ENCODE data around the gene CCDC93.

Gene CCDC93

DNA sequence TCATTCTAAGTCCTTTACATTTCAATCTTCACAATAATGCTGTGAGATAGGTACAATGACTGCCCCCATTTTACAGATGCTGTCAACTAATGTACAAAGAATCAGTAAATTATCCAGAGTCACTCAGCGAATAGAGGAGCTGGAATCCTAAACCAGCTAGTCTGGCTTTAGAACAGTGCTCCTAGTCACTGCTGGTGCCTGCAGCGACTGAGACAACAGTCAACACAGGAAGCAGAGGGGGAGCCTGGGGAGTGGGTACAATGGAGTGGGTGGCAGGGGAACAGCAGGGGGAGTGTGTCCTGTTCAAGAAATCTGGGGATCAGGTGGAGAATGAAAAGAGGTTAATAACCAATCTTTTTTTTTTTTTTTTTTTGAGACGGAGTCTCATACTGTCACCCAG, 37.3 kb downstream of the CCDC93 start:
- no peak for DNase-seq (ENCODE audit: low read depth)
- H3K4me3 ChIP-seq (ENCODE audit: low read depth, low read length) = no peak overlapping the region
- TF ChIP-seq, protein P1, sequence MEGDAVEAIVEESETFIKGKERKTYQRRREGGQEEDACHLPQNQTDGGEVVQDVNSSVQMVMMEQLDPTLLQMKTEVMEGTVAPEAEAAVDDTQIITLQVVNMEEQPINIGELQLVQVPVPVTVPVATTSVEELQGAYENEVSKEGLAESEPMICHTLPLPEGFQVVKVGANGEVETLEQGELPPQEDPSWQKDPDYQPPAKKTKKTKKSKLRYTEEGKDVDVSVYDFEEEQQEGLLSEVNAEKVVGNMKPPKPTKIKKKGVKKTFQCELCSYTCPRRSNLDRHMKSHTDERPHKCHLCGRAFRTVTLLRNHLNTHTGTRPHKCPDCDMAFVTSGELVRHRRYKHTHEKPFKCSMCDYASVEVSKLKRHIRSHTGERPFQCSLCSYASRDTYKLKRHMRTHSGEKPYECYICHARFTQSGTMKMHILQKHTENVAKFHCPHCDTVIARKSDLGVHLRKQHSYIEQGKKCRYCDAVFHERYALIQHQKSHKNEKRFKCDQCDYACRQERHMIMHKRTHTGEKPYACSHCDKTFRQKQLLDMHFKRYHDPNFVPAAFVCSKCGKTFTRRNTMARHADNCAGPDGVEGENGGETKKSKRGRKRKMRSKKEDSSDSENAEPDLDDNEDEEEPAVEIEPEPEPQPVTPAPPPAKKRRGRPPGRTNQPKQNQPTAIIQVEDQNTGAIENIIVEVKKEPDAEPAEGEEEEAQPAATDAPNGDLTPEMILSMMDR (IDR thresholded peaks at IDR 0.05; ENCODE audit: low read depth, low read length, missing control alignments) = no peak

DNA sequence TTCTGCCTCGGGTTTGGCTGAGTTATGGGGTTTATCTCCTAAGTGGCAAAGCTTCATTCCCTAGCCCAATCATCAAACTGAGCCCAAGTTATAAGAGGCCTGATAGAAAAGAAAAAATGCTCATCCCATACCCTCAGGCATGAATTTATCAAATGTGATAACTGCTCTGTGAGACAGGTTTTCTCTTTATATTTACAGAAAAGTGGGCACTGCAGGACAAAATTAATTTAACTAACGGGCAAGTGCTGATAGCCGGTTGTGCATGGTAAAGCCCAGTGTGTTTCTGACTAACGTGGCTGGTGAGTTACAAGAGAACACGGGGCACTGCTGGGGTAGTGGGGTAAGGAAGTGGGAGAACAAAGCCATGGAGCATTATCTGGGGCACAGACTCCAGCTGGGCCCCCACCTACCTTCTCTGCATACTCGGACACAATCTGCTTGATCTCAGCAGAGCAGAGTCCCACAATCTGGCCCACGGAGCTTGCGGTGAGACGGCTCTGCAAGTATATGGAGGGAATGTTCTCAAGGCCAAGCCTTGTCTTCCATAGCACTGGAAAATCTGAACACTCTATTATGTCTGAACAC, 40.3 kb downstream of the CCDC93 start:
- no peak overlapping the region for H3K4me3 ChIP-seq (ENCODE audit: low read depth, low read length)
- no peak for DNase-seq (ENCODE audit: low read depth)

DNA sequence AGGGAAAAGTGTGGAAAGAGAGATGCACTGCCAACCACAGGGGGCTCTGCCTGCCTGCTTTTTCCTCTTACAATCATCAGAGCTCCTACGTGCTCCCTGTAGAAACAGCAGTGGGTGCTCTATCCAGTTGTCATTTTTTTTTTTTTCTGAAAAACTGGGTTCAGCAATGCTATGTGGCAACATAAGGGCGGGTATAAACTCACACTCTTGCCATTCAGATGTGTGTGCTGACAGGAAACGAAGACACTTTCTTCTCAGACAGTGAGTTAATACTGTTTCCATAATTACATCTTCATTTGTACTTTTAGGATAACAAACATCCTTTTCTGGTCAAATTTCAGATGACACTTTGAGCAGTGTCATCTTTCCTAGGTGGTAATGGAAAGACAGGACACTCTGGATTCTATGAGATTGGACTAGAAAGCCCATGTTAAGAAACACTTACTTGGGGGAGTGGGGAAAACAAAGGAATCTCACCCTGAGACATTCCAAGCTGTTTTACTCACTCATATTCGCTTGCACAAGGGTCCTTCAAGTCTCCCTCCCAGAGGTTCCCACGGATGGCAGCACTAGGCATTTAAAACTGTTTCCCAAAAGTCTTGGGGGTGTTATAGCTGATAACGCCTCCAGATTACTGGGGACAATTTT, 41.3 kb downstream of the CCDC93 start:
- DNase-seq (ENCODE audit: low read depth) = no peak
- TF ChIP-seq, protein P1 (IDR thresholded peaks at IDR 0.05; ENCODE audit: low read depth, low read length, missing control alignments) = no peak
- H3K4me3 ChIP-seq (ENCODE audit: low read depth, low read length) = no peak overlapping the region

More for the DNA sequence above, 40.3 kb downstream of the CCDC93 start:
- TF ChIP-seq, protein P1 (IDR thresholded peaks at IDR 0.05; ENCODE audit: low read depth, low read length, missing control alignments) = no peak

DNA sequence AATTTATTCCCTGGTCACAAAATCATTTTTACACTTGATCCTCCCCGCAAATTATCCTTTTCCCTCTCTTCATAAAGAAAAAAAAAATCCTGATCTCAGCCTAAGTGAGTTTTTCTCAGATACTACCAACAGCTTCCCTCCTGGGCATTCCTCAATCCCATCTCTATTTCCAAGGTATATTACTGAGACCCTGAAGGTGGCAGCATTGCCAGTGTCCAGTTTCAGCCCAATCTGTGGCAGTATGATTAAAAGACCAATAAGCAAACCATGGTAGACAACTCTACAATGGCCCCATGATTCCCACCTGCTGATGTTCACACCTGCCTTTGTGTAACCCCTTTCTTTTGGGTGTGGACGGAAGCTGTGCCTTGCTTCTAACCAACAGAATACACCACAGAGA, 45.1 kb downstream of the CCDC93 start:
- no peak for DNase-seq (ENCODE audit: low read depth)
- H3K4me3 ChIP-seq (ENCODE audit: low read depth, low read length) = no peak overlapping the region
- TF ChIP-seq, protein P1 (IDR thresholded peaks at IDR 0.05; ENCODE audit: low read depth, low read length, missing control alignments) = no peak

DNA sequence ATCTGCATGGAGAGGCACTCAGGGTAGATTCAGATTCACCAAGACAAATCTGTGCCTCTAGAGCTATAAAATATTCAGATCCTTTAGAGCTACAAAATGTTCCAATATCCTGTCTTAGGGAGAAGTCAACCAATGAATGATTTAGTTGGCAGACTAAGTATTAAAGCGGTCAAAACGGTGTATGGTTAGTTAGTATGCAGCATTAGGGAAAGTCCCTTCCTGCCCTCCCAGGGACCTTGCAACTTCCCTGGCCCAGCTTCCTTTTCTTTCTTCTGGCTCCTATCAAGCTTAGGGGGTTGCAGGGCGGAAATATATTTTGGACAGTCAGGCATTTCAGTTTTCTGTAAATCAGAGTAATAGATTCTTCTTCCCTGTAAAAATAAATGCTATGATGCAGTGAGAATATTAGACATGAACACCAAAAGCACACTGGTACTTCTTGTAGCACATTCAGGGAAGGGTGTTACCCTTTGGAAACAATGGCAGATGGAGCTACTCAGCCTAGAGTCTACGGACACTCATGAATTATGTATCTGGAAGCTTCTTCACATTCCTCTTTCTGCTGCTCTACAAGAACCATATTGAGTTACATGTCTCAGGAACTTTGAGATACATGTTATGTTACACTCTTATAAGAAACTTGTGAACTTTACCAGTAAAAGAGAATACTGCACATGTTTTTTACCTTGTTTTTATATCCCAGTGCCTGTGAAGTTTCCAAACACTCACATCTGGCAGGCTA, 45.7 kb downstream of the CCDC93 start:
- TF ChIP-seq, protein P1 (IDR thresholded peaks at IDR 0.05; ENCODE audit: low read depth, low read length, missing control alignments) = no peak
- no peak overlapping the region for H3K4me3 ChIP-seq (ENCODE audit: low read depth, low read length)
- DNase-seq (ENCODE audit: low read depth) = no peak

DNA sequence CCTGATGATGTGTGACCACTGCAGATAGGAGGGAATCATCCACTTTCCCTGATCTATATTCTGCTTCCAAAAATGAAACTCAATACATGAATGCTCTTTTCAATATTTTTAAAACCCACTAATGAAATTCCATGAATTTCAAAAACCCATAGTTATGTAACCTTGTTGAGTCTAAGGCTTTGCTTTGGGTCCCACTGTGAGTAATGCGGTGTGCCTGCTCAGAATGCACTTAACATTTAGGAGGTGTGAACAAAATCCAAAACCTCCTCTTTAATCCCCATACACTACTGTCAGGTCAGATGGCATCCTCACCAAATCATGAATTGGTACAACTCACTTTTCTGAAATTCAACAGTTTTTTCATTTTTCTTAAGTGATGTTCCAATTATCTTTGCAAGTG, 50.4 kb downstream of the CCDC93 start:
- no peak for DNase-seq (ENCODE audit: low read depth)
- TF ChIP-seq, protein P1 (IDR thresholded peaks at IDR 0.05; ENCODE audit: low read depth, low read length, missing control alignments) = no peak
- no peak overlapping the region for H3K4me3 ChIP-seq (ENCODE audit: low read depth, low read length)

Data from GM12864 (cell line).